Panc1 (cell line): Measurements from ENCODE around the gene TP53BP2.

ENCODE experiments used
- POLR2AphosphoS5 ChIP-seq: IDR thresholded peaks from 2 replicates; pipeline ENCODE4 v1.6.1; 2012; ENCODE audit warnings: mild to moderate bottlenecking, low read depth, low read length, moderate library complexity
- TF ChIP-seq, protein P1 (sequence below), 2 experiments: IDR thresholded peaks; 2 replicates each; pipeline ENCODE4 v1.6.1; 2011 to 2012; ENCODE audit warnings: low read depth in 2 of 2, control low read depth in 1 of 2, low read length in 1 of 2, mild to moderate bottlenecking in 1 of 2, moderate library complexity in 1 of 2; ENCODE audit not compliant: insufficient read depth in 1 of 2

DNA sequence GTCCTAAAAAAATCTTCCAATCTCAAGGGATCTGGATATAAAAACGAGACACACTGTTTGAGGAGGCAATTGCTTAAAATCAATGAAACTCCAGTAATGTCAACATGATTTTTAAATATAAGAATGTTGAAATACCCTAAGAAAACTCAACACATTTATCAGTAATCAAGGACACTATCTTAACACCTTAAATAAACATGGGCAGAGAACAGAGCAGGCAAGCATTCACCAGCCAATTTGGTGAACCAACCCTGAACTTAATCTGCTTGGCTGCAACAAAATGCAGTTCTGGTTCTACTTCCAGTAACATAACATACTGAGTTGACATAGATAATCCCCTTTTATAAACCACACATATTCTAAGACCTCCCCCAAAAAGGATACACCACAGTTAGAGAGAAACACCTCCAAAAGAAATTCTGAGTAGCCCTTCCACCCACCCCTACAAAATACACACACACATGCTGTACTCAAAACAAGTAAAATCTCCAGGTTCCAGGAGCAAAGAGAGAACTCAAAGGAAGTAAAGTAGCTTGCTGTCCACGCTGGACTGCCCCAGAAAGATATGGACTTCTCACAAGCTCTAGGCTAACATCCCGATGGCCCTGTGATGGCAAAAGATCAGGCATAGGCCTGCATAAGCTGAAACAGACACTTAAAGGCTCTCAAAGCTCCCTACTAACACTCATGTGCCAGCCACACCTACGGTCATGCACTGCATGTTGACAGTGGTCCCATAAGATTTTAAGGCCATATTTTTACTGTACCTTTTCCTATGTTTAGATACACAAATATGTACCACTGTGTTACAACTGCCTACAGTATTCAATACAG lies 30.5 kb downstream of the TP53BP2 start:
- no peak for TF ChIP-seq POLR2AphosphoS5
- TF ChIP-seq, protein P1, sequence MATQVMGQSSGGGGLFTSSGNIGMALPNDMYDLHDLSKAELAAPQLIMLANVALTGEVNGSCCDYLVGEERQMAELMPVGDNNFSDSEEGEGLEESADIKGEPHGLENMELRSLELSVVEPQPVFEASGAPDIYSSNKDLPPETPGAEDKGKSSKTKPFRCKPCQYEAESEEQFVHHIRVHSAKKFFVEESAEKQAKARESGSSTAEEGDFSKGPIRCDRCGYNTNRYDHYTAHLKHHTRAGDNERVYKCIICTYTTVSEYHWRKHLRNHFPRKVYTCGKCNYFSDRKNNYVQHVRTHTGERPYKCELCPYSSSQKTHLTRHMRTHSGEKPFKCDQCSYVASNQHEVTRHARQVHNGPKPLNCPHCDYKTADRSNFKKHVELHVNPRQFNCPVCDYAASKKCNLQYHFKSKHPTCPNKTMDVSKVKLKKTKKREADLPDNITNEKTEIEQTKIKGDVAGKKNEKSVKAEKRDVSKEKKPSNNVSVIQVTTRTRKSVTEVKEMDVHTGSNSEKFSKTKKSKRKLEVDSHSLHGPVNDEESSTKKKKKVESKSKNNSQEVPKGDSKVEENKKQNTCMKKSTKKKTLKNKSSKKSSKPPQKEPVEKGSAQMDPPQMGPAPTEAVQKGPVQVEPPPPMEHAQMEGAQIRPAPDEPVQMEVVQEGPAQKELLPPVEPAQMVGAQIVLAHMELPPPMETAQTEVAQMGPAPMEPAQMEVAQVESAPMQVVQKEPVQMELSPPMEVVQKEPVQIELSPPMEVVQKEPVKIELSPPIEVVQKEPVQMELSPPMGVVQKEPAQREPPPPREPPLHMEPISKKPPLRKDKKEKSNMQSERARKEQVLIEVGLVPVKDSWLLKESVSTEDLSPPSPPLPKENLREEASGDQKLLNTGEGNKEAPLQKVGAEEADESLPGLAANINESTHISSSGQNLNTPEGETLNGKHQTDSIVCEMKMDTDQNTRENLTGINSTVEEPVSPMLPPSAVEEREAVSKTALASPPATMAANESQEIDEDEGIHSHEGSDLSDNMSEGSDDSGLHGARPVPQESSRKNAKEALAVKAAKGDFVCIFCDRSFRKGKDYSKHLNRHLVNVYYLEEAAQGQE (IDR thresholded peaks at IDR 0.05; ENCODE audit: insufficient read depth in 1 of 2, low read depth in 2 of 2, low read length in 1 of 2): no peak
